ENCODE data around the gene KIF16B. TPM values are rescaled to one million over a fixed set of nuclear protein-coding genes. Genes with fewer than 3 reads are reported as not detected.

KIF16B gene
- total and polyA plus RNA-seq, 9 of the 15 experiments (the other 6 are each of a cell fraction or from before 2014, with no cell fraction given), result 1.00 to 10.6 (median 8.5) TPM

- TF ChIP-seq ZBTB40 (IDR thresholded peaks at IDR 0.05), result no peak
- TF ChIP-seq ZBTB40 (CRISPR knock-in tag; IDR thresholded peaks at IDR 0.05), result no peak
- TF ChIP-seq FIP1L1 (IDR thresholded peaks at IDR 0.05; ENCODE audit: low read depth, low read length, poor library complexity, severe bottlenecking), result peak; percentile 64
- peak; percentile 75 for TF ChIP-seq RBFOX2 (IDR thresholded peaks at IDR 0.05; ENCODE audit: low read depth, low read length)
- peak; percentile 61 for TF ChIP-seq HMGN3 (IDR thresholded peaks at IDR 0.05; ENCODE audit: borderline replicate concordance, extremely low read depth, insufficient read length, low read depth, low read length)
- TF ChIP-seq ZNF282 (CRISPR knock-in tag; IDR thresholded peaks at IDR 0.05), result no peak
- TF ChIP-seq HDAC6 (IDR thresholded peaks at IDR 0.05; ENCODE audit: low read depth, low read length), result no peak
- TF ChIP-seq CHD2 (IDR thresholded peaks at IDR 0.05; ENCODE audit: low read depth, low read length), result no peak
- peak; percentile 58 for TF ChIP-seq MAX (CRISPR knock-in tag; IDR thresholded peaks at IDR 0.05)
- no peak for TF ChIP-seq ZNF354B (CRISPR knock-in tag; IDR thresholded peaks at IDR 0.05)
- TF ChIP-seq SUPT5H (IDR thresholded peaks at IDR 0.05), result peak; percentile 46
- TF ChIP-seq YY1 (IDR thresholded peaks at IDR 0.05; ENCODE audit: borderline replicate concordance in 1 of 3, control insufficient read depth in 1 of 3, extremely low read depth in 1 of 3, insufficient read depth in 3 of 3, insufficient read length in 1 of 3, insufficient replicate concordance in 2 of 3, low read depth in 1 of 3, low read length in 2 of 3), result peak in 1 of 3 experiments; percentile 31
- no peak for TF ChIP-seq CHD1 (IDR thresholded peaks at IDR 0.05; ENCODE audit: low read length)
- TF ChIP-seq SP1 (CRISPR knock-in tag; IDR thresholded peaks at IDR 0.05), result peak; percentile 66
- TF ChIP-seq TARDBP (IDR thresholded peaks at IDR 0.05), result no peak
These were observed at the start of gene KIF16B (continued) for GRCh38 chr20:16573001-16573965.
